GM23338 (cell line): ENCODE results near the gene ADAMTS15. TPM values are rescaled to one million over a fixed set of nuclear protein-coding genes. Genes with fewer than 3 reads are reported as not detected.

Experiments used
- ATAC-seq: fragments of 200-7000 bp; cut with Tn5 transposase; 3 replicates; pipeline ENCODE4 v1.9.1; 2020
- DNase-seq: peaks from one replicate; pipeline ENCODE4 v3.0.0-alpha.2; 2015; ENCODE audit warnings: low spot score
- H2AFZ ChIP-seq: fragments of 200-600 bp; sonication (generic); 2 replicates; pipeline ENCODE4 v1.8.0; 2016; ENCODE audit warnings: antibody characterized with exemption, mild to moderate bottlenecking, moderate library complexity
- H3F3A ChIP-seq: fragments of 200-600 bp; sonication (generic); replicated peaks from 2 replicates; pipeline ENCODE4 v1.8.0; 2017; ENCODE audit warnings: antibody characterized with exemption, mixed run types, low read depth
- H3K27ac ChIP-seq: fragments of 200-600 bp; sonication (generic); 2 replicates; pipeline ENCODE4 v1.6.1; 2016; ENCODE audit warnings: low read depth
- H3K27me3 ChIP-seq: fragments of 200-600 bp; sonication (generic); 2 replicates; pipeline ENCODE4 v1.8.0; 2016; ENCODE audit warnings: mild to moderate bottlenecking, mixed run types, moderate library complexity; ENCODE audit not compliant: insufficient read depth
- H3K36me3 ChIP-seq: fragments of 200-600 bp; sonication (generic); 2 replicates; pipeline ENCODE4 v1.8.0; 2016; ENCODE audit warnings: mild to moderate bottlenecking; ENCODE audit not compliant: insufficient read depth
- H3K4me1 ChIP-seq: fragments of 200-600 bp; sonication (generic); 2 replicates; pipeline ENCODE4 v1.8.0; 2016; ENCODE audit warnings: mild to moderate bottlenecking, moderate library complexity; ENCODE audit not compliant: insufficient read depth
- H3K4me2 ChIP-seq: fragments of 200-600 bp; sonication (generic); 2 replicates; pipeline ENCODE4 v1.7.1; 2017; ENCODE audit warnings: mixed run types
- H3K4me3 ChIP-seq: fragments of 200-600 bp; sonication (generic); 2 replicates; pipeline ENCODE4 v1.6.1; 2016; ENCODE audit warnings: mixed run types
- H3K79me2 ChIP-seq: fragments of 200-600 bp; sonication (generic); replicated peaks from 2 replicates; pipeline ENCODE4 v1.8.0; 2017; ENCODE audit warnings: mild to moderate bottlenecking; ENCODE audit not compliant: insufficient read depth
- H3K9me2 ChIP-seq: fragments of 200-600 bp; sonication (generic); 2 replicates; pipeline ENCODE4 v1.8.0; 2017; ENCODE audit not compliant: insufficient read depth
- H4K20me1 ChIP-seq: fragments of 200-600 bp; sonication (generic); replicated peaks from 2 replicates; pipeline ENCODE4 v1.8.0; 2017; ENCODE audit warnings: mild to moderate bottlenecking; ENCODE audit not compliant: insufficient read depth
- H3K27ac Mint-ChIP-seq: 2 replicates; pipeline ENCODE4 v1.8.0; 2020; ENCODE audit warnings: inconsistent platforms, mild to moderate bottlenecking, moderate library complexity, mixed read lengths
- H3K27me3 Mint-ChIP-seq: 3 replicates; pipeline ENCODE4 v1.8.0; 2022; ENCODE audit warnings: low read depth, mild to moderate bottlenecking, moderate library complexity, mixed read lengths, inconsistent platforms; ENCODE audit not compliant: insufficient read depth, poor library complexity
- H3K36me3 Mint-ChIP-seq: 3 replicates; pipeline ENCODE4 v1.8.0; 2021; ENCODE audit warnings: low read depth, mild to moderate bottlenecking, inconsistent platforms, moderate library complexity, mixed read lengths
- H3K4me1 Mint-ChIP-seq: 3 replicates; pipeline ENCODE4 v1.8.0; 2020; ENCODE audit warnings: mild to moderate bottlenecking, inconsistent platforms, mixed read lengths
- H3K4me3 Mint-ChIP-seq: 3 replicates; pipeline ENCODE4 v1.8.0; 2021; ENCODE audit warnings: moderate library complexity, mild to moderate bottlenecking, inconsistent platforms, mixed read lengths
- H3K9me3 Mint-ChIP-seq: 3 replicates; pipeline ENCODE4 v1.8.0; 2020; ENCODE audit warnings: moderate library complexity, mild to moderate bottlenecking, inconsistent platforms, mixed read lengths
- CREB1 ChIP-seq: fragments of 250-450 bp; sonication (Bioruptor Pico); IDR thresholded peaks from 2 replicates; pipeline ENCODE4 v1.5.0; 2020; ENCODE audit warnings: low read depth, mild to moderate bottlenecking, moderate library complexity
- EZH2 ChIP-seq: fragments of 200-600 bp; sonication (generic); IDR thresholded peaks from one replicate; pipeline ENCODE4 v1.8.0; 2017; ENCODE audit warnings: antibody characterized with exemption, mild to moderate bottlenecking, low read depth; ENCODE audit not compliant: unreplicated experiment
- EZH2phosphoT487 ChIP-seq: fragments of 200-600 bp; sonication (generic); IDR thresholded peaks from one replicate; pipeline ENCODE4 v1.8.1; 2018; ENCODE audit warnings: antibody characterized with exemption; ENCODE audit not compliant: unreplicated experiment
- NANOG ChIP-seq: IDR thresholded peaks from 2 replicates; pipeline ENCODE4 v1.6.1; 2016; ENCODE audit warnings: antibody characterized with exemption, borderline replicate concordance
- POLR2AphosphoS5 ChIP-seq: IDR thresholded peaks from 2 replicates; pipeline ENCODE4 v1.6.1; 2016; ENCODE audit warnings: antibody characterized with exemption, low read depth
- STAT1 ChIP-seq: IDR thresholded peaks from one replicate; pipeline ENCODE4 v1.6.1; 2016; ENCODE audit warnings: antibody characterized with exemption; ENCODE audit not compliant: unreplicated experiment
- ZNF114 ChIP-seq: fragments of 250-450 bp; sonication (Bioruptor Pico); IDR thresholded peaks from 2 replicates; pipeline ENCODE4 v1.5.0; 2020; ENCODE audit warnings: mild to moderate bottlenecking, moderate library complexity
- ZNF331 ChIP-seq: fragments of 250-450 bp; sonication (Bioruptor Pico); IDR thresholded peaks from 2 replicates; pipeline ENCODE4 v1.5.0; 2020; ENCODE audit warnings: low read depth, mild to moderate bottlenecking, moderate library complexity
- ZNF462 ChIP-seq: fragments of 250-450 bp; sonication (Bioruptor Pico); IDR thresholded peaks from 2 replicates; pipeline ENCODE4 v1.5.0; 2020; ENCODE audit warnings: mild to moderate bottlenecking, moderate library complexity
- polyA plus RNA-seq: library from polyadenylated mRNA; unstranded; fragments of >200 nt; fragmentation: Nextera tagmentation; extraction: Ambion mirVana; gene quantifications from 2 replicates; pipeline ENCODE4 v1.2.1, GENCODE V29; 2016
- total RNA-seq: library from RNA; depleted of rRNA; stranded (reverse); fragments of >200 nt; shearing (Covaris generic); gene quantifications from 2 replicates; pipeline ENCODE4 v1.2.3, GENCODE V29; 2014
- TF ChIP-seq, protein P1 (sequence below): IDR thresholded peaks from 2 replicates; pipeline ENCODE4 v1.6.1; 2016; ENCODE audit warnings: antibody characterized with exemption
- TF ChIP-seq, protein P2 (sequence below): IDR thresholded peaks from one replicate; pipeline ENCODE4 v1.6.1; 2018; ENCODE audit warnings: antibody characterized with exemption; ENCODE audit not compliant: unreplicated experiment

The ADAMTS15 gene
- total and polyA plus RNA-seq, 2 experiments from 2014 or later, result 0.42 to 5.6 TPM

- no peak for TF ChIP-seq ZNF462 (CRISPR knock-in tag)
- no peak for TF ChIP-seq POLR2AphosphoS5
- no peak for TF ChIP-seq EZH2
- TF ChIP-seq ZNF331 (CRISPR knock-in tag), result no peak
Measured at GRCh38 chr11:130476200-130476921, 27.9 kb downstream of the ADAMTS15 start (continued).

- Mint-ChIP-seq H3K36me3 (no peaks in the 10 kb centered on the region), H3K27ac (no peak overlapping the region), H3K4me1 (peaks cover 2% of the 10 kb centered on the region; the same call in 2 of the 3 replicates), H3K4me3 (no peak overlapping the region), H3K9me3 (no peaks in the 10 kb centered on the region), H3K27me3 (peaks cover 1% of the 10 kb centered on the region)
- ATAC-seq (peak; percentile 22; the same call in 1 of the 3 replicates), DNase-seq (no peak)
- H3K27me3 ChIP-seq, result no peaks in the 10 kb centered on the region
- no peaks in the 10 kb centered on the region for H3K79me2 ChIP-seq
- no peak overlapping the region for H2AFZ ChIP-seq
- H3K9me2 ChIP-seq, result no peaks in the 10 kb centered on the region
- H3K4me1 ChIP-seq, result no peaks in the 10 kb centered on the region; the same call in 1 of the 2 replicates
- H3K27ac ChIP-seq, result 0 out of 2 replicates have a peak overlapping the region, but pooled peaks have one; percentile 45
- no peaks in the 10 kb centered on the region for H3F3A ChIP-seq
- no peaks in the 10 kb centered on the region for H4K20me1 ChIP-seq
- no peak overlapping the region for H3K4me2 ChIP-seq
- no peak overlapping the region for H3K4me3 ChIP-seq
- no peaks in the 10 kb centered on the region for H3K36me3 ChIP-seq
- TF ChIP-seq ZNF114 (CRISPR knock-in tag) (no peak), CREB1 (CRISPR knock-in tag) (no peak), ZNF331 (CRISPR knock-in tag) (no peak), EZH2phosphoT487 (no peak), EZH2 (no peak), STAT1 (no peak), NANOG (no peak)
- TF ChIP-seq, protein P1, sequence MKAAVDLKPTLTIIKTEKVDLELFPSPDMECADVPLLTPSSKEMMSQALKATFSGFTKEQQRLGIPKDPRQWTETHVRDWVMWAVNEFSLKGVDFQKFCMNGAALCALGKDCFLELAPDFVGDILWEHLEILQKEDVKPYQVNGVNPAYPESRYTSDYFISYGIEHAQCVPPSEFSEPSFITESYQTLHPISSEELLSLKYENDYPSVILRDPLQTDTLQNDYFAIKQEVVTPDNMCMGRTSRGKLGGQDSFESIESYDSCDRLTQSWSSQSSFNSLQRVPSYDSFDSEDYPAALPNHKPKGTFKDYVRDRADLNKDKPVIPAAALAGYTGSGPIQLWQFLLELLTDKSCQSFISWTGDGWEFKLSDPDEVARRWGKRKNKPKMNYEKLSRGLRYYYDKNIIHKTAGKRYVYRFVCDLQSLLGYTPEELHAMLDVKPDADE, result no peak
- TF ChIP-seq, protein P2, sequence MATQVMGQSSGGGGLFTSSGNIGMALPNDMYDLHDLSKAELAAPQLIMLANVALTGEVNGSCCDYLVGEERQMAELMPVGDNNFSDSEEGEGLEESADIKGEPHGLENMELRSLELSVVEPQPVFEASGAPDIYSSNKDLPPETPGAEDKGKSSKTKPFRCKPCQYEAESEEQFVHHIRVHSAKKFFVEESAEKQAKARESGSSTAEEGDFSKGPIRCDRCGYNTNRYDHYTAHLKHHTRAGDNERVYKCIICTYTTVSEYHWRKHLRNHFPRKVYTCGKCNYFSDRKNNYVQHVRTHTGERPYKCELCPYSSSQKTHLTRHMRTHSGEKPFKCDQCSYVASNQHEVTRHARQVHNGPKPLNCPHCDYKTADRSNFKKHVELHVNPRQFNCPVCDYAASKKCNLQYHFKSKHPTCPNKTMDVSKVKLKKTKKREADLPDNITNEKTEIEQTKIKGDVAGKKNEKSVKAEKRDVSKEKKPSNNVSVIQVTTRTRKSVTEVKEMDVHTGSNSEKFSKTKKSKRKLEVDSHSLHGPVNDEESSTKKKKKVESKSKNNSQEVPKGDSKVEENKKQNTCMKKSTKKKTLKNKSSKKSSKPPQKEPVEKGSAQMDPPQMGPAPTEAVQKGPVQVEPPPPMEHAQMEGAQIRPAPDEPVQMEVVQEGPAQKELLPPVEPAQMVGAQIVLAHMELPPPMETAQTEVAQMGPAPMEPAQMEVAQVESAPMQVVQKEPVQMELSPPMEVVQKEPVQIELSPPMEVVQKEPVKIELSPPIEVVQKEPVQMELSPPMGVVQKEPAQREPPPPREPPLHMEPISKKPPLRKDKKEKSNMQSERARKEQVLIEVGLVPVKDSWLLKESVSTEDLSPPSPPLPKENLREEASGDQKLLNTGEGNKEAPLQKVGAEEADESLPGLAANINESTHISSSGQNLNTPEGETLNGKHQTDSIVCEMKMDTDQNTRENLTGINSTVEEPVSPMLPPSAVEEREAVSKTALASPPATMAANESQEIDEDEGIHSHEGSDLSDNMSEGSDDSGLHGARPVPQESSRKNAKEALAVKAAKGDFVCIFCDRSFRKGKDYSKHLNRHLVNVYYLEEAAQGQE, result no peak
Measured at GRCh38 chr11:130476922-130477491, 28.6 kb downstream of the ADAMTS15 start.
